GM21526 (cell line): Measurements from ENCODE around the gene ANXA2R.
"Not testable (repeated sequence)": the region's sequence is repeated elsewhere in the genome, so short reads cannot be mapped to it uniquely, and the experiment has no call there.

ENCODE experiments used
- ATAC-seq: cut with Tn5 transposase; IDR thresholded peaks from one replicate; pipeline ENCODE4 v1.9.1; 2021; ENCODE audit warnings: moderate library complexity; ENCODE audit not compliant: unreplicated experiment, low FRiP score

Gene ANXA2R

GRCh38 chr5:43036856-43037635, 3.1 kb downstream of the ANXA2R start:
- no peak for ATAC-seq

GRCh38 chr5:43036409-43036808, 3.7 kb downstream of the ANXA2R start:
- ATAC-seq = no peak

- no peak for ATAC-seq
Measured at GRCh38 chr5:43034591-43034968, 5.5 kb downstream of the ANXA2R start.

GRCh38 chr5:43033841-43034590, 6.1 kb downstream of the ANXA2R start:
- ATAC-seq = no peak

- ATAC-seq = no peak
Measured at GRCh38 chr5:43027054-43027785, 12.9 kb downstream of the ANXA2R start.

- ATAC-seq = not testable (repeated sequence)
Measured at GRCh38 chr5:43025184-43025950, 14.8 kb downstream of the ANXA2R start.

GRCh38 chr5:43024217-43024616, 15.9 kb downstream of the ANXA2R start:
- no peak for ATAC-seq

GRCh38 chr5:43021151-43021550, 19.0 kb downstream of the ANXA2R start:
- no peak for ATAC-seq

GRCh38 chr5:43020399-43020746, 19.7 kb downstream of the ANXA2R start:
- ATAC-seq = peak; percentile 22

- peak; percentile 67 for ATAC-seq
Measured at GRCh38 chr5:43019614-43020398, 20.3 kb downstream of the ANXA2R start.

- no peak for ATAC-seq
Measured at GRCh38 chr5:43019291-43019613, 20.9 kb downstream of the ANXA2R start.

- ATAC-seq = no peak
Measured at GRCh38 chr5:43017428-43017815, 22.7 kb downstream of the ANXA2R start.

- ATAC-seq = no peak
Measured at GRCh38 chr5:43016217-43016779, 23.8 kb downstream of the ANXA2R start.

GRCh38 chr5:43014522-43014921, 25.6 kb downstream of the ANXA2R start:
- ATAC-seq = no peak

- no peak for ATAC-seq
Measured at GRCh38 chr5:43010935-43011315, 29.2 kb downstream of the ANXA2R start.

- ATAC-seq = peak; percentile 41
Measured at GRCh38 chr5:43008363-43009153, 31.6 kb downstream of the ANXA2R start.

- ATAC-seq = peak; percentile 51
Measured at GRCh38 chr5:43007911-43008362, 32.2 kb downstream of the ANXA2R start.

GRCh38 chr5:43007246-43007910, 32.7 kb downstream of the ANXA2R start:
- ATAC-seq = peak; percentile 19
